ENCODE measurements around the gene AKNAD1.

AKNAD1 gene

GRCh38 chr1:108865316-108865910 is 8.5 kb upstream of the AKNAD1 start:
- no peaks in the 10 kb centered on the region for H3K4me1 ChIP-seq (ENCODE audit: low read length)
- H3K27ac ChIP-seq (ENCODE audit: low read length) = no peak overlapping the region
- H3K9me2 ChIP-seq (replicated peaks; ENCODE audit: insufficient read depth, low read length) = no peaks in the 10 kb centered on the region
- no peaks in the 10 kb centered on the region for H3K9me3 ChIP-seq (replicated peaks; ENCODE audit: insufficient read depth, low read length)
- no peaks in the 10 kb centered on the region for H3K36me3 ChIP-seq (replicated peaks; ENCODE audit: insufficient read depth, low read length)
- H3K27me3 ChIP-seq (replicated peaks; ENCODE audit: insufficient read depth, low read length) = no peaks in the 10 kb centered on the region
- H2AFZ ChIP-seq (ENCODE audit: low read length) = no peak overlapping the region
- H4K20me1 ChIP-seq (ENCODE audit: insufficient read depth, low read length) = no peaks in the 10 kb centered on the region
- no peak for TF ChIP-seq EZH2 (optimal IDR thresholded peaks at IDR 0.05; ENCODE audit: low read depth, low read length)
- no peak for TF ChIP-seq EZH2phosphoT487 (IDR thresholded peaks at IDR 0.05; ENCODE audit: low read length)
- no peak for TF ChIP-seq CTCF (IDR thresholded peaks at IDR 0.05; ENCODE audit: low read length)
- H3K9ac ChIP-seq (ENCODE audit: low read length) = no peak overlapping the region
- no peak for DNase-seq
- H3F3A ChIP-seq (ENCODE audit: insufficient read depth, low read length) = no peaks in the 10 kb centered on the region
- no peaks in the 10 kb centered on the region for H3K79me2 ChIP-seq (ENCODE audit: low read length)
- no peak overlapping the region for H3K4me2 ChIP-seq (ENCODE audit: low read depth, low read length)
- H3K4me3 ChIP-seq (ENCODE audit: low read length) = no peak overlapping the region

DNA sequence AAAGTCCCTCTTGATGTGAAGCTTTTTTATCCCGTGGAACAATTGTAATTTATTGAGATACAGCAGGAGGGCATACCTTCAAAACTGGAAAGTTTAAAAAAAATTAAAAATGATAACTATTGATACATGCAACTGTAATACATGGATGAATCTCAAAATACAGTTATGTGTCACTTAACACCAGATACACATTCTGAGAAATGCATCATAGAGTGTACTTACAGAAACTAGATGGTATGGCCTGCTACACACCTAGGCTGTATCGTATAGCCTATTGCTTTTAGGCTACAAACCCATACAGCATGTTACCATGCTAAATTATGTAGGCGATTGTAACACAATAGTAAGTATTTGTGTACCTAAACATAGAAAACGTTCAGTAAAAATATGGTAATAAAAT is 7.1 kb upstream of the AKNAD1 start:
- Histone ChIP-seq H3K4me2 (ENCODE audit: low read depth, low read length) (no peak overlapping the region), H2AFZ (ENCODE audit: low read length) (no peak overlapping the region), H4K20me1 (ENCODE audit: insufficient read depth, low read length) (no peaks in the 10 kb centered on the region), H3F3A (ENCODE audit: insufficient read depth, low read length) (no peaks in the 10 kb centered on the region), H3K27me3 (replicated peaks; ENCODE audit: insufficient read depth, low read length) (no peaks in the 10 kb centered on the region), H3K4me1 (ENCODE audit: low read length) (no peaks in the 10 kb centered on the region), H3K9ac (ENCODE audit: low read length) (no peak overlapping the region), H3K9me2 (replicated peaks; ENCODE audit: insufficient read depth, low read length) (no peaks in the 10 kb centered on the region), H3K79me2 (ENCODE audit: low read length) (no peaks in the 10 kb centered on the region), H3K9me3 (replicated peaks; ENCODE audit: insufficient read depth, low read length) (no peaks in the 10 kb centered on the region), H3K27ac (ENCODE audit: low read length) (no peak overlapping the region), H3K36me3 (replicated peaks; ENCODE audit: insufficient read depth, low read length) (no peaks in the 10 kb centered on the region), H3K4me3 (ENCODE audit: low read length) (no peak overlapping the region)
- TF ChIP-seq EZH2 (optimal IDR thresholded peaks at IDR 0.05; ENCODE audit: low read depth, low read length) = no peak
- TF ChIP-seq CTCF (IDR thresholded peaks at IDR 0.05; ENCODE audit: low read length) = no peak
- no peak for TF ChIP-seq EZH2phosphoT487 (IDR thresholded peaks at IDR 0.05; ENCODE audit: low read length)
- no peak for DNase-seq

DNA sequence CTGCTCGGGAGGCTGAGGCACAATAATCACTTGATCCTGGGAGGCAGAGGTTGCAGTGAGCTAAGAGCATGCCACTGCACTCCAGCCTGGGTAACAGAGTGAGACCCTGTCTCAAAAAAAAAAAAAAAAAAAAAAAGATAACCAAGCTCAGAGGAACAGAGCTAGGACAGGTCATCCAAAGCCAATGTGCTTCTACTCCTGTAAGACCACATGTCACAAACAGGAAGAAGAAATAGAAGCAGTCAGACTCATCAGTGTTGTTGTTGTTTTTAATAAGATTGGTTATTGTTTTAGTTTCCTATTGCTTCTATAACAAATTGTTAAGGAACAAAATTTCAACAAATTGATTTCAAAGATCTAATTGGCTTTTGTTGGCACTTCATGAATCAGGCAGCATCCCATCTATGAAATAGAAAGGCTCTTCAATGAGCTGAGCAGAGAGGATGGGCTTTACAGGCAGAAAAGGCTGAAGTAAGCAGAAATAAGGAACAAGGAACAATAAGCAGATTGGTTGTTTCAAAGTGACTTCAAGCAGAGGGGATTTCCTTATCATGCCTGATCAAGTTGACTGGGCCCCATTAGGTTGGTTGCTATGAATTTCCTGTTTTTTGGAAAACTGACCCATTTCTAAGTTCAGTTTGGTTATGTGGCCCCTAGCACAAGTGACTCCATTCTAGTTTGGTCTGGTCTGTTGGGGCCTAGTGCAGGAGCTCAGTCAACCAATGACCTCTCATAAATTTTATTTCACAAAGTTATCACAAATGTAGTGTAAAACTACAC is 6.0 kb upstream of the AKNAD1 start:
- Histone ChIP-seq H3K79me2 (ENCODE audit: low read length) (no peaks in the 10 kb centered on the region), H3K9ac (ENCODE audit: low read length) (no peak overlapping the region), H3K4me2 (ENCODE audit: low read depth, low read length) (no peak overlapping the region), H3K27me3 (replicated peaks; ENCODE audit: insufficient read depth, low read length) (no peaks in the 10 kb centered on the region), H3K4me1 (ENCODE audit: low read length) (no peaks in the 10 kb centered on the region), H3K9me2 (replicated peaks; ENCODE audit: insufficient read depth, low read length) (no peaks in the 10 kb centered on the region), H3F3A (ENCODE audit: insufficient read depth, low read length) (no peaks in the 10 kb centered on the region), H3K9me3 (replicated peaks; ENCODE audit: insufficient read depth, low read length) (no peaks in the 10 kb centered on the region), H3K27ac (ENCODE audit: low read length) (no peak overlapping the region), H3K36me3 (replicated peaks; ENCODE audit: insufficient read depth, low read length) (no peaks in the 10 kb centered on the region), H3K4me3 (ENCODE audit: low read length) (no peak overlapping the region), H2AFZ (ENCODE audit: low read length) (no peak overlapping the region), H4K20me1 (ENCODE audit: insufficient read depth, low read length) (no peaks in the 10 kb centered on the region)
- TF ChIP-seq EZH2 (optimal IDR thresholded peaks at IDR 0.05; ENCODE audit: low read depth, low read length) (no peak), EZH2phosphoT487 (IDR thresholded peaks at IDR 0.05; ENCODE audit: low read length) (no peak)
- no peak for DNase-seq
